GM12872 (cell line): ENCODE results near the gene KLF11.
A peak's percentile ranks its signal among the peaks of the same experiment; 100 is the strongest.

Source experiments
- CTCF ChIP-seq: IDR thresholded peaks from 3 replicates; pipeline ENCODE4 v1.5.1; 2011; ENCODE audit warnings: low read depth, mild to moderate bottlenecking, low read length, moderate library complexity; ENCODE audit not compliant: insufficient read depth

KLF11 gene

GRCh38 chr2:10028407-10028987 lies 14.9 kb upstream of the KLF11 start:
- 0 out of 3 replicates have a peak, but pooled peaks have one; percentile 19 for TF ChIP-seq CTCF

GRCh38 chr2:10028988-10029874 lies 14.1 kb upstream of the KLF11 start:
- TF ChIP-seq CTCF, result no peak

- no peak for TF ChIP-seq CTCF
These were observed 13.5 kb upstream of the KLF11 start for GRCh38 chr2:10029875-10030223.

GRCh38 chr2:10030311-10030736 lies 13.0 kb upstream of the KLF11 start:
- TF ChIP-seq CTCF, result no peak

GRCh38 chr2:10031886-10032745 lies 11.2 kb upstream of the KLF11 start:
- no peak for TF ChIP-seq CTCF

GRCh38 chr2:10032746-10033105 lies 10.6 kb upstream of the KLF11 start:
- no peak for TF ChIP-seq CTCF
